CD4-positive, alpha-beta T cell (primary cell): ENCODE data around the gene TTLL8. TPM values are rescaled to one million over a fixed set of nuclear protein-coding genes. Genes with fewer than 3 reads are reported as not detected.

Source experiments
- ATAC-seq: fragments of 200-7000 bp; cut with Tn5 transposase; one replicate; pipeline ENCODE4 v1.10.0; 2022; ENCODE audit warnings: mild to moderate bottlenecking; ENCODE audit not compliant: poor library complexity
- CTCF ChIA-PET: fragments of 350-600 bp; sonication (Branson Sonifier 250); formaldehyde crosslinking; loops from one replicate; lab custom pipeline; 2021; ENCODE audit warnings: antibody characterized with exemption, inconsistent platforms; lab: Charles Lee
- POLR2A ChIA-PET: fragments of 350-600 bp; sonication (Branson Sonifier 250); formaldehyde crosslinking; loops from one replicate; lab custom pipeline; 2021; ENCODE audit warnings: antibody characterized with exemption, inconsistent platforms; lab: Charles Lee
- DNase-seq, 14 experiments: peaks; one replicate each; pipeline ENCODE4 v3.0.0-alpha.2; 2013 to 2020; ENCODE audit warnings: mixed read lengths in 2 of 14
- H3K27ac ChIP-seq, 2 donors: one replicate each; pipeline versions ENCODE4 v1.5.1 to v1.7.0; 2013; ENCODE audit warnings: low read length in 2 of 2, low read depth in 1 of 2, mild to moderate bottlenecking in 1 of 2
- H3K27me3 ChIP-seq, 2 experiments: 1 replicate in 1 of 2; 2 replicates in 1 of 2; pipeline versions ENCODE4 v1.6.1 to v1.7.0; 2013; ENCODE audit warnings: low read length in 2 of 2, control low read depth in 1 of 2, mild to moderate bottlenecking in 1 of 2, moderate library complexity in 1 of 2; ENCODE audit not compliant: insufficient read depth in 2 of 2, control insufficient read depth in 1 of 2
- H3K36me3 ChIP-seq: one replicate; pipeline ENCODE4 v1.6.1; 2013; ENCODE audit warnings: low read length, control low read depth; ENCODE audit not compliant: insufficient read depth
- H3K4me1 ChIP-seq: one replicate; pipeline ENCODE4 v1.6.1; 2013; ENCODE audit warnings: low read length, control low read depth; ENCODE audit not compliant: insufficient read depth
- H3K4me3 ChIP-seq: one replicate; pipeline ENCODE4 v1.5.1; 2013; ENCODE audit warnings: mild to moderate bottlenecking, low read length, moderate library complexity
- H3K9me3 ChIP-seq, 2 experiments: 1 replicate in 1 of 2; 2 replicates in 1 of 2; pipeline versions ENCODE4 v1.6.1 to v1.7.0; 2013; ENCODE audit warnings: low read length in 2 of 2, mild to moderate bottlenecking in 2 of 2, control low read depth in 1 of 2, moderate library complexity in 1 of 2; ENCODE audit not compliant: control insufficient read depth in 1 of 2, insufficient read depth in 1 of 2
- H3K27ac Mint-ChIP-seq: one replicate; pipeline ENCODE4 v1.8.0; 2020; ENCODE audit warnings: mixed read lengths
- H3K27me3 Mint-ChIP-seq: one replicate; pipeline ENCODE4 v1.8.0; 2021; ENCODE audit warnings: mixed read lengths
- H3K36me3 Mint-ChIP-seq: one replicate; pipeline ENCODE4 v1.8.0; 2021; ENCODE audit warnings: low read depth, mixed read lengths
- H3K4me1 Mint-ChIP-seq: one replicate; pipeline ENCODE4 v1.8.0; 2021; ENCODE audit warnings: low read depth, mixed read lengths
- H3K4me3 Mint-ChIP-seq: one replicate; pipeline ENCODE4 v1.8.0; 2020; ENCODE audit warnings: mild to moderate bottlenecking, mixed read lengths
- H3K9me3 Mint-ChIP-seq: one replicate; pipeline ENCODE4 v1.8.0; 2020; ENCODE audit warnings: mixed read lengths
- intact Hi-C, 2 experiments: fragments of 100-400 bp; cut with DNase I in 1 of 2; cut with micrococcal nuclease in 1 of 2; formaldehyde crosslinking; loops; one replicate each; pipeline versions ENCODE4 v1.15.1 to v1.9.0; 2023 to 2025; cut with DNase I, micrococcal nuclease
- total RNA-seq, 174 experiments: library from RNA in 2 of 174; stranded (reverse) in 2 of 174; gene quantifications; one replicate each; pipeline ENCODE4 v1.2.3 and lab custom pipeline; 2021 to 2026
- TF ChIP-seq, protein P1 (sequence below): fragments of 200-600 bp; IDR thresholded peaks from one replicate; pipeline ENCODE4 v1.8.0; 2022; ENCODE audit warnings: antibody characterized with exemption, mild to moderate bottlenecking

Gene TTLL8
- total RNA-seq, 2 experiments from 2014 or later, result not detected

DNA sequence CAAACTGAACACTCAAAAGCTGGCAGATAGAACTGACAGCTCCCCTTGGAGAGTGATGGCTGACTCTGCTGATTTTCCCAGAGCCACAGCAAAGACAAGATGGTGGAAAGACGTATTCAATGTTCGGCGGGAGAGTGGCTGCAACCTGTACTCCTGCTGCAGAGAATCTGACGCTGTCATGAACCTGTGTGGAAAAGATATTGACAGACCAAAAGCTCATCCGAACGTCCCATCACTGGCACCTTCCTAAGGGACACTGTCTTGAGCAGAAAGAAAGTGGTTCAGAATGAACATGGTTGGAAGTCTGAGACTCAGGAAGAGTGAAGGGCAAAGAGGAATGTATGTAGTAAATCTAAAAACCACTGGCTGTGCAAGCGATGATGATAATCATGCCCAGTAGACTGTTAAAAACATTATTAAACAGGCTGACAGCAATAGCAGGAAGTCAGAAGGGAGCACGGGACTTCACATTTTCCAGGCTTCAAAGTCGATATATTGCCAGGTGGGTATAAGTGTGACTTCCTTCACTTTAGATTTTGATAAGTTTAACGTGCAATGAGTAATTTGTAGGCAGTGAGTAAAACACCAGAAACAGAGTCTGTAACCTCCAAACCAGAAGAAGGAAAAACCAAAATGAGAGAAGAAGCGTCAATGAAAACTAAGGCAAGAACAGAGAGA lies 39.4 kb downstream of the TTLL8 start:
- Histone ChIP-seq H3K9me3 (no peaks in the 10 kb centered on the region), H3K27me3 (peaks cover 9 to 10% of the 10 kb centered on the region in 2 experiments), H3K36me3 (no peaks in the 10 kb centered on the region), H3K27ac (peak overlapping the region; percentile 3 to 23), H3K4me3 (no peak overlapping the region), H3K4me1 (peaks cover 56% of the 10 kb centered on the region)
- peak overlapping the region; percentile 19 for H3K27ac Mint-ChIP-seq
- no peaks in the 10 kb centered on the region for H3K9me3 Mint-ChIP-seq
- TF ChIP-seq, protein P1, sequence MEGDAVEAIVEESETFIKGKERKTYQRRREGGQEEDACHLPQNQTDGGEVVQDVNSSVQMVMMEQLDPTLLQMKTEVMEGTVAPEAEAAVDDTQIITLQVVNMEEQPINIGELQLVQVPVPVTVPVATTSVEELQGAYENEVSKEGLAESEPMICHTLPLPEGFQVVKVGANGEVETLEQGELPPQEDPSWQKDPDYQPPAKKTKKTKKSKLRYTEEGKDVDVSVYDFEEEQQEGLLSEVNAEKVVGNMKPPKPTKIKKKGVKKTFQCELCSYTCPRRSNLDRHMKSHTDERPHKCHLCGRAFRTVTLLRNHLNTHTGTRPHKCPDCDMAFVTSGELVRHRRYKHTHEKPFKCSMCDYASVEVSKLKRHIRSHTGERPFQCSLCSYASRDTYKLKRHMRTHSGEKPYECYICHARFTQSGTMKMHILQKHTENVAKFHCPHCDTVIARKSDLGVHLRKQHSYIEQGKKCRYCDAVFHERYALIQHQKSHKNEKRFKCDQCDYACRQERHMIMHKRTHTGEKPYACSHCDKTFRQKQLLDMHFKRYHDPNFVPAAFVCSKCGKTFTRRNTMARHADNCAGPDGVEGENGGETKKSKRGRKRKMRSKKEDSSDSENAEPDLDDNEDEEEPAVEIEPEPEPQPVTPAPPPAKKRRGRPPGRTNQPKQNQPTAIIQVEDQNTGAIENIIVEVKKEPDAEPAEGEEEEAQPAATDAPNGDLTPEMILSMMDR, result no peak
- H3K36me3 Mint-ChIP-seq, result no peaks in the 10 kb centered on the region
- H3K27me3 Mint-ChIP-seq, result no peaks in the 10 kb centered on the region
- ATAC-seq (peak; percentile 74), DNase-seq (peak in 4 of 14 experiments; percentile 44 to 73 (median 68))
- intact Hi-C loops, result no loop called here
- CTCF ChIA-PET, result interaction anchor here (1.3 to 2.9 kb wide), 2 partner anchors 12 to 25 kb away, joined by 5 to 11 read pairs; no protein-coding TSS in a partner anchor
- POLR2A ChIA-PET, result no interaction called here
- H3K4me1 Mint-ChIP-seq, result peaks cover 24% of the 10 kb centered on the region
- H3K4me3 Mint-ChIP-seq, result peak overlapping the region; percentile 34

DNA sequence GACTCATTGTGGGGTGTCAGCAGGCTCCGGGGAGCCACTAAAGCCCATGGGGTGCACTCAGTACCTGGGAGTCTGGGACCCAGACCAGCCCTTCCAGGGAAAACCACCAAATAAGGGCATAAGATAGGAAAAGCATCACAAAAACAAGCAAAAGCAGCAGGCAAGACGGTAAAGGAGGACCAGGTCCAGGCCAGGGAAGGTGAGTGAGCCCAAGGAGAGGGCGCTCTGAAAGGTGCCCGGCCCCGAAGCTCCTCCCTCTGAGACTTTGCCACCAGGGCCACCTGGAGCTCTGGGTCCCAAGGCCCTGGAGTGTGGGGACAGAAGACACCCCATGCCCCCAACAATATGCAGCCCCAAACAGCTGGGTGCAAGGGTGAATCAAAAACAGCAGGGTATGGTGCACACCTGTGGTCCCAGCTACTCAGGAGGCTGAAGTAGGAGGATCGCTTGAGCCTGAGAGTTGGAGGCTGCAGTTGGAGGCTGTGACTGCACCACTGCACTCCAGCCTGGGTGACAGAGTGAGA lies 40.3 kb downstream of the TTLL8 start:
- Histone ChIP-seq H3K27ac (no peak overlapping the region), H3K9me3 (no peaks in the 10 kb centered on the region), H3K4me3 (no peak overlapping the region), H3K27me3 (peaks cover 9 to 11% of the 10 kb centered on the region in 2 experiments), H3K36me3 (no peaks in the 10 kb centered on the region), H3K4me1 (peaks cover 63% of the 10 kb centered on the region)
- POLR2A ChIA-PET, result no interaction called here
- Mint-ChIP-seq H3K4me1 (peaks cover 24% of the 10 kb centered on the region), H3K27me3 (no peaks in the 10 kb centered on the region), H3K9me3 (no peaks in the 10 kb centered on the region), H3K36me3 (no peaks in the 10 kb centered on the region), H3K4me3 (no peak overlapping the region), H3K27ac (peak overlapping the region; percentile 19)
- TF ChIP-seq, protein P1, result no peak
- no peak for ATAC-seq
- intact Hi-C loops, result no loop called here
- no peak for DNase-seq
- CTCF ChIA-PET, result interaction anchor here (1.3 to 2.9 kb wide), 2 partner anchors 13 to 24 kb away, joined by 5 to 11 read pairs; no protein-coding TSS in a partner anchor

DNA sequence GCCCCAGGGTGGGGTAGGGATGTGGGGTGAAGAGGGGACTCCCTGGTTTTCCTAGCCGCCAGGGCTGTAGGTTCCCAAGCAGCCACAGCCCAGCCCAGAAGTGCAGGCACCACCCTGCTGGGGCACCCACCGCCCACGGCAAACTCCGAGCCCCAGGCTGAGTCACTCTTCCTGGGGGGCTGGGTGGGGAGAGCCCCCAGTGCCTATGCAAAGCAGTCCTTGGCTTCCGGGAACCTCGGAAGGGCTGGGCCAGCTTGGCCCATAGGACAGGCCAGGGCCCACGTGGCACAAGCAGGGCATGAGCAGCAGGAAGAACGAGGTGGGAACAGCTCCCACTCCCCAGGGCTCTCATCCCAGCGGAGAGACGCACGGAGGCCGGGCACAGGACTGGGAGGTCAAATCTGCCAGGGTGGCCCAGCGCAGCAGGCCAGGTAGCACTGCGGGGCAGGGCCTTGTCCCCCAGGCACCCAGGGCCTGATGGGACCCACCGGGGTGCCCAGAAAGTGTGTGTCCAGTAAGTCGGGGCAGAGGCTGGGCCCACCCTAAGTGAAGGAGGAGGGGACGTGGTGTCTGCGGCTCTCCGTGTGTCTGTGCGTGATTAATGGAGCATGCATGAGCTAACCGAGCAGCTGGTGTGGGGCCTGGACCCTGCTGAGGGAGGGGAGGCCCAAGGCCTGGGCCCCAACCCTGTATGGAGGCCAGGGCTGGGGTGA lies 41.0 kb downstream of the TTLL8 start:
- H3K9me3 Mint-ChIP-seq, result no peaks in the 10 kb centered on the region
- peaks cover 5% of the 10 kb centered on the region for H3K27me3 Mint-ChIP-seq
- Histone ChIP-seq H3K9me3 (peaks cover 0 to 4% of the 10 kb centered on the region in 2 experiments), H3K4me3 (no peak overlapping the region), H3K27ac (no peak overlapping the region), H3K27me3 (peaks cover 10 to 12% of the 10 kb centered on the region in 2 experiments), H3K4me1 (peaks cover 66% of the 10 kb centered on the region), H3K36me3 (no peaks in the 10 kb centered on the region)
- H3K36me3 Mint-ChIP-seq, result no peaks in the 10 kb centered on the region
- H3K4me1 Mint-ChIP-seq, result peaks cover 24% of the 10 kb centered on the region
- DNase-seq, result peak in 8 of 14 experiments; percentile 18 to 74 (median 54)
- intact Hi-C loops, result no loop called here
- H3K27ac Mint-ChIP-seq, result no peak overlapping the region
- ChIA-PET POLR2A (no interaction called here), CTCF (interaction anchor here (1.3 to 2.9 kb wide), 2 partner anchors 13 to 23 kb away, joined by 5 to 11 read pairs; no protein-coding TSS in a partner anchor)
- no peak for ATAC-seq
- H3K4me3 Mint-ChIP-seq, result no peak overlapping the region
- TF ChIP-seq, protein P1, result no peak
